Measurements from ENCODE around the gene SLC1A2.

DNA sequence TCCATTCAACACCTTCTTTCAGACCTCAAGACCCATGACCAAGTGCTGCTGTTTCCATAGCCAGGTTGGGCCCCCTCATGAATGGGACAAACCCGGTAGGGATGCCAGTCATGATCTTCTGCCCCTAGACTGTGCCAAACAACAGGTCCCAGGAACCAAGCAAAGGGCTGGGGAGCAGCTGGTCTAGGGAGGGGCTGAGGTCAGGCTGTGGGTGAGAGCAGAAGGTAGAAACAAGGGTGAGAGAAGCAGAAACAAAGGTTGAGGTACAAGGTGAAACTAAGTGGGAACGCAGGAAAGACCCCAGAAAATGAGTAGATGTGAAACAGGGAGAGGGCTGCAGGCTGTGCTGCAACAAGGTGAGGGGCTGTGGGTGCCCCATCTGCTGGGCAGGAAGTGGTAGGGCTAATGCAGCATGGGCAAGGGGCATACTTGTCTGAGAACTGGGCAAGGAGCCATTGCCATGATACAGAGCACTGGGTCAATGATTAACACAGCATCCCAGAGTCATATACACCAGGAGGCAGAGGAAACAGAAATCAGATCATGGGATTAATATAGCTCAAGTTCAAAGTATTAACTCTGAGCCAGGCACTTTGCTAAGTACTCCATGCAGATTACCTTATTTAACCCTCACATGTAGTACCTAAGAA, 45.9 kb downstream of the SLC1A2 start:
- TF ChIP-seq FOXA1 (IDR thresholded peaks at IDR 0.05): no peak
- no peak for TF ChIP-seq ELF4 (IDR thresholded peaks at IDR 0.05)
- no peak for TF ChIP-seq TARDBP (IDR thresholded peaks at IDR 0.05)
- no peak for TF ChIP-seq FOXM1 (IDR thresholded peaks at IDR 0.05; ENCODE audit: borderline replicate concordance)
- TF ChIP-seq SUZ12 (IDR thresholded peaks at IDR 0.05): no peak
- no peak for TF ChIP-seq NFRKB (IDR thresholded peaks at IDR 0.05)
- no peak for TF ChIP-seq LEF1 (IDR thresholded peaks at IDR 0.05; ENCODE audit: borderline replicate concordance)
- no peak for TF ChIP-seq SP1 (IDR thresholded peaks at IDR 0.05)
- no peak for TF ChIP-seq BHLHE40 (IDR thresholded peaks at IDR 0.05; ENCODE audit: borderline replicate concordance)
- no peak for TF ChIP-seq CTBP1 (IDR thresholded peaks at IDR 0.05; ENCODE audit: borderline replicate concordance)
- no peak for TF ChIP-seq ARNT (IDR thresholded peaks at IDR 0.05)
- no peak for TF ChIP-seq FOXK2 (IDR thresholded peaks at IDR 0.05)
- TF ChIP-seq PKNOX1 (IDR thresholded peaks at IDR 0.05): no peak

All from HEK293T (cell line).